Erythroblast (primary cell): ENCODE data around the gene HRAS.

Experiments
- GATA1 ChIP-seq: IDR thresholded peaks from 2 replicates; pipeline ENCODE4 v1.6.1; 2011; ENCODE audit warnings: low read depth, mild to moderate bottlenecking, control low read depth, low read length, moderate library complexity
- POLR2A ChIP-seq: IDR thresholded peaks from 2 replicates; pipeline ENCODE4 v1.6.1; 2011; ENCODE audit warnings: mild to moderate bottlenecking, low read length

- no peak for TF ChIP-seq POLR2A
- TF ChIP-seq GATA1 = no peak
These were observed 42.2 kb upstream of the HRAS start for GRCh38 chr11:577611-577894.
